ENCODE data around the gene GSTA4. TPM values are rescaled to one million over a fixed set of nuclear protein-coding genes. Genes with fewer than 3 reads are reported as not detected.
"Not testable (repeated sequence)": the region's sequence is repeated elsewhere in the genome, so short reads cannot be mapped to it uniquely, and the experiment has no call there.

The GSTA4 gene
- total and polyA plus RNA-seq, 2 experiments from 2014 or later, result 26.5 to 37.9 TPM

DNA sequence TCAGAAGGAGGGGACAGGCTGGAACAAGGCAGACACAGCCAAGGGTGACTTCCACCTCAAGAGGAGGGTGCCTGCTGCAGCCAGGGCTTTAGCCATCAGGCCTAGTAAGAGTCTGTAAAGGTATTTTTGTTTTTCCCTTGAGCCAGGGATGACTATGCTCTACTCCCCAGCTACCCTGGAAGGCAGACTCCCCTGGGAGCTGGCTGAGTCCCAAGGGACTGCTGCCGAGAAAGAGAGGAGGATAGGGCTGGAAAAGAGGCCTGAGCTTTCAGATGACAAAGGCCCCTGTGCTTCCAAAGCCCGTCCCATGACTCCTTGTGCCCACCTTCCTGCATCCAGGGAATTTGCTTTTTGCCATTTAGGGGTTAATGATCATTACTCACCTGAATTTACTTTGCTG is 14.0 kb upstream of the GSTA4 start:
- H3K9me2 ChIP-seq (ENCODE audit: insufficient read depth), result no peaks in the 10 kb centered on the region
- no peaks in the 10 kb centered on the region for H3K27me3 ChIP-seq (replicated peaks; ENCODE audit: insufficient read depth)
- peaks cover 9% of the 10 kb centered on the region; the same call in 1 of the 2 replicates for H3F3A ChIP-seq (ENCODE audit: insufficient read depth)
- no peaks in the 10 kb centered on the region for H4K20me1 ChIP-seq (ENCODE audit: insufficient read depth)
- H3K9ac ChIP-seq, result no peak overlapping the region
- in situ Hi-C loops (cut with MboI), result no loop called here
- peaks cover 24% of the 10 kb centered on the region for H3K4me1 ChIP-seq (ENCODE audit: insufficient read depth)
- no peaks in the 10 kb centered on the region for H3K9me3 ChIP-seq (ENCODE audit: low read depth)
- H3K36me3 ChIP-seq (ENCODE audit: low read depth), result peaks cover 28% of the 10 kb centered on the region; the same call in 1 of the 2 replicates
- no peak overlapping the region for H2AFZ ChIP-seq
- no peak overlapping the region for H3K27ac ChIP-seq
- TF ChIP-seq EZH2 (IDR thresholded peaks at IDR 0.05; ENCODE audit: insufficient read depth, poor library complexity, severe bottlenecking) (no peak), EZH2phosphoT487 (IDR thresholded peaks at IDR 0.05; ENCODE audit: insufficient read depth, low read depth) (no peak)
- DNase-seq, result no peak
- no peak overlapping the region for H3K4me2 ChIP-seq (ENCODE audit: unreplicated experiment)
- no peaks in the 10 kb centered on the region for H3K79me2 ChIP-seq (ENCODE audit: insufficient read depth)
- no peak overlapping the region for H3K4me3 ChIP-seq
- WGBS, 2 experiments (ENCODE audit: low coverage in 1 of 2, low lambda C conversion rate in 2 of 2, missing lambda C conversion rate in 2 of 2), result 72 to 79% methylated on average over 2 of the region's 2 CpGs

DNA sequence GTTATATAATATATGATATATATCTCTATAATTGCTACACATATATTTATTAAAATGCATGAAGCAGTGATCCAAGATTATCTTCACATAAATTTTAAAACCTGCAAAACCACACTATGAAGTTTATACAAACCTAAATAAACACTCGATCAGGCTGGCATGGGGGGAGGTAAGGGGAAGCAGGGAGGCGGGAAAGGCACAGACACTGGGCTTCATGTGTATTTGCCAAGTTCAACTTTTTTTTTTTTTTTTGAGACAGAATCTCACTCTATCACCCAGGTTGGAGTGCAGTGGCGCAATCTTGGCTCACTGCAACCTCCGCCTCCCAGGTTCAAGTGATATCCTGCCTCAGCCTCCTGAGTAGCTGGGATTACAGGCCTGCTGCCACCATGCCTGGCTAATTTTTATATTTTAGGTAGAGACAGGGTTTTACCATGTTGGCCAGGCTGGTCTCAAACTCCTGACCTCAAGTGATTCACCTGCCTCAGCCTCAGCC is 13.2 kb upstream of the GSTA4 start:
- H3K27me3 ChIP-seq (replicated peaks; ENCODE audit: insufficient read depth); H3K27ac ChIP-seq; H3K9me2 ChIP-seq (ENCODE audit: insufficient read depth); in situ Hi-C loops (cut with MboI); H4K20me1 ChIP-seq (ENCODE audit: insufficient read depth); H3K9me3 ChIP-seq (ENCODE audit: low read depth); H3F3A ChIP-seq (ENCODE audit: insufficient read depth); DNase-seq; H2AFZ ChIP-seq; H3K4me2 ChIP-seq (ENCODE audit: unreplicated experiment); H3K79me2 ChIP-seq (ENCODE audit: insufficient read depth); H3K9ac ChIP-seq; H3K4me3 ChIP-seq: not testable (repeated sequence)
- 96 to 99% methylated on average over 4 of the region's 4 CpGs for WGBS, 2 experiments (ENCODE audit: low coverage in 1 of 2, low lambda C conversion rate in 2 of 2, missing lambda C conversion rate in 2 of 2)
- H3K36me3 ChIP-seq (ENCODE audit: low read depth), result peaks cover 24% of the 10 kb centered on the region; the same call in 1 of the 2 replicates
- H3K4me1 ChIP-seq (ENCODE audit: insufficient read depth), result peaks cover 19% of the 10 kb centered on the region

DNA sequence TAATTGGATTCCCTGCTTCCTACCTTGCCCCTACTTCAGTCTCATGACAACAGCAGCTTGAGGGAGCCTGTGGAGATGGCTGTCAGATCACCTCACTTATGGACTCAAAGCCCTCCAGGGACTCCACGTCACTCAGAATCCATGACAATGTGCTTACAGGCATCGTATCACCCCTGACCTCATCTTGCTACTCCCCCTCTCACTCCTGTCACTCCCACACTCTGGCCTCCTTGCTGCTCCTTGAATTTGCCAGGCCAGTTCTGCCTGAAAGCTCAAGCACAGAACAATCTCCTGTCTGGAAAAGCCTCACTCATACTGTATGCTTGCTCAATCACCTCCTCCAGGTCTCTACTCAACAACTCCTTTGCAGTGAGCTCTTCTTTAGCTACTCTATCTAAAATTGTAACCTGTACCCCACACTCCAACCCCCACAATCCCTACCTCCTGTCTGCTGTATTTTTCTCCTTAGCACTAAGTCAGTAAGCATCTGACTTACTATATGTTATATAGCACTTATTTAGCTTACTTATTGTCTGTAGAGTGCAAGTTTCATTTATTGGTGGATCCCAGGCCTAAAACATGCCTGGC is 10.7 kb upstream of the GSTA4 start:
- in situ Hi-C loops (cut with MboI), result no loop called here
- Histone ChIP-seq H3K4me1 (ENCODE audit: insufficient read depth) (0 out of 2 replicates have a peak, but pooled peaks cover 8% of the 10 kb centered on the region), H3K9me3 (ENCODE audit: low read depth) (no peaks in the 10 kb centered on the region), H3K9ac (no peak overlapping the region), H3F3A (ENCODE audit: insufficient read depth) (peaks cover 6% of the 10 kb centered on the region; the same call in 1 of the 2 replicates), H3K79me2 (ENCODE audit: insufficient read depth) (no peaks in the 10 kb centered on the region), H3K36me3 (ENCODE audit: low read depth) (peaks cover 13% of the 10 kb centered on the region; the same call in 1 of the 2 replicates), H2AFZ (no peak overlapping the region), H3K4me2 (ENCODE audit: unreplicated experiment) (no peak overlapping the region), H3K27me3 (replicated peaks; ENCODE audit: insufficient read depth) (no peaks in the 10 kb centered on the region), H4K20me1 (ENCODE audit: insufficient read depth) (no peaks in the 10 kb centered on the region), H3K27ac (no peak overlapping the region), H3K4me3 (no peak overlapping the region), H3K9me2 (ENCODE audit: insufficient read depth) (no peaks in the 10 kb centered on the region)
- TF ChIP-seq EZH2 (IDR thresholded peaks at IDR 0.05; ENCODE audit: insufficient read depth, poor library complexity, severe bottlenecking) (no peak), EZH2phosphoT487 (IDR thresholded peaks at IDR 0.05; ENCODE audit: insufficient read depth, low read depth) (no peak)
- no peak for DNase-seq
- 97 to 100% methylated on average over 2 of the region's 2 CpGs for WGBS, 2 experiments (ENCODE audit: low coverage in 1 of 2, low lambda C conversion rate in 2 of 2, missing lambda C conversion rate in 2 of 2)

DNA sequence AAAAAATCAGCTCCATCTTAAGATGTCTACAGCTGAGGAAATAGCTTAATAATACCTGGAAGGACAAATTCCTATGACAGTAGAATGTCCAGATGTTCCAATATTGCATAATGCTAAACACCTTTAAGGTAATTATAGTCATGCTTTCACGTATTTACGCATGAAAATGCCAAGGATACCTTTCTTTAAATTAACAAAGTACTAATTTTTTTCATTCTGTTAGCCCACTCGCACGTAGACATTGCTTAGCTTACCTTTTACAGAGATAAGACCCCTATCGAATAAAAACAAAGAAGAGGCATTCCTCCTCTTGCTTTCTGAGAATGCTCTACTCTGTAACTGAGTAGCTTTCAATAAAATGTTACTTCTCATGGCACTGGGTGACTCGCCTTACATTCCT is 4.4 kb upstream of the GSTA4 start:
- in situ Hi-C loops (cut with MboI), result no loop called here
- TF ChIP-seq EZH2phosphoT487 (IDR thresholded peaks at IDR 0.05; ENCODE audit: insufficient read depth, low read depth) (no peak), EZH2 (IDR thresholded peaks at IDR 0.05; ENCODE audit: insufficient read depth, poor library complexity, severe bottlenecking) (no peak)
- 91% methylated on average over 6 of the region's 6 CpGs for WGBS, 2 experiments (ENCODE audit: low coverage in 1 of 2, low lambda C conversion rate in 2 of 2, missing lambda C conversion rate in 2 of 2)

More for the DNA sequence above, 4.4 kb upstream of the GSTA4 start:
- Histone ChIP-seq H3K9me3 (ENCODE audit: low read depth) (no peaks in the 10 kb centered on the region), H4K20me1 (ENCODE audit: insufficient read depth) (no peaks in the 10 kb centered on the region), H3K27me3 (replicated peaks; ENCODE audit: insufficient read depth) (no peaks in the 10 kb centered on the region), H3K79me2 (ENCODE audit: insufficient read depth) (no peaks in the 10 kb centered on the region), H3K36me3 (ENCODE audit: low read depth) (no peaks in the 10 kb centered on the region), H3K27ac (no peak overlapping the region), H3K9ac (no peak overlapping the region), H3F3A (ENCODE audit: insufficient read depth) (peaks cover 10% of the 10 kb centered on the region), H3K4me1 (ENCODE audit: insufficient read depth) (0 out of 2 replicates have a peak, but pooled peaks cover 13% of the 10 kb centered on the region), H3K4me2 (ENCODE audit: unreplicated experiment) (no peak overlapping the region), H3K9me2 (ENCODE audit: insufficient read depth) (no peaks in the 10 kb centered on the region), H3K4me3 (no peak overlapping the region), H2AFZ (no peak overlapping the region)
- no peak for DNase-seq

Measured in GM23248 (cell line).